ENCODE measurements around the gene GIGYF2.

DNA sequence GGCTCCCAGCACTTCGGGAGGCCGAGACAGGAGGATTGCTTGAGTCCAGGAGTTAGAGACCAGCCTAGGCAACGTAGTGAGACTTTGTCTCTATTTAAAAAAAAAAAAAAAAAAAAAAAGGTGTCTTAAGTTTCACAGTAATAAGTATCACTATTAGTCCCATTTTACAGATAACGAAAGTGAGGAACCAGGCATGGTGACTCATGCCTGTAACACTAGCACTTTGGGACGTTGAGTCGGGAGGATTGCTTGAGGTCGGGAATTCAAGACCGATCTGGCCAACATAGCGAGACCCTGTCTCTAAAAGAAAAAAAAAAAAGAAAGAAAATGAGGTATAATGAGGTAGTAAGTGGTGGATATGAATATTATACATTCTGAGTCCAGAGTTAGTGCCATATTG is 76.7 kb downstream of the GIGYF2 start:
- TF ChIP-seq EZH2 (IDR thresholded peaks at IDR 0.05; ENCODE audit: borderline replicate concordance, low read length), result no peak
- TF ChIP-seq, protein P1, sequence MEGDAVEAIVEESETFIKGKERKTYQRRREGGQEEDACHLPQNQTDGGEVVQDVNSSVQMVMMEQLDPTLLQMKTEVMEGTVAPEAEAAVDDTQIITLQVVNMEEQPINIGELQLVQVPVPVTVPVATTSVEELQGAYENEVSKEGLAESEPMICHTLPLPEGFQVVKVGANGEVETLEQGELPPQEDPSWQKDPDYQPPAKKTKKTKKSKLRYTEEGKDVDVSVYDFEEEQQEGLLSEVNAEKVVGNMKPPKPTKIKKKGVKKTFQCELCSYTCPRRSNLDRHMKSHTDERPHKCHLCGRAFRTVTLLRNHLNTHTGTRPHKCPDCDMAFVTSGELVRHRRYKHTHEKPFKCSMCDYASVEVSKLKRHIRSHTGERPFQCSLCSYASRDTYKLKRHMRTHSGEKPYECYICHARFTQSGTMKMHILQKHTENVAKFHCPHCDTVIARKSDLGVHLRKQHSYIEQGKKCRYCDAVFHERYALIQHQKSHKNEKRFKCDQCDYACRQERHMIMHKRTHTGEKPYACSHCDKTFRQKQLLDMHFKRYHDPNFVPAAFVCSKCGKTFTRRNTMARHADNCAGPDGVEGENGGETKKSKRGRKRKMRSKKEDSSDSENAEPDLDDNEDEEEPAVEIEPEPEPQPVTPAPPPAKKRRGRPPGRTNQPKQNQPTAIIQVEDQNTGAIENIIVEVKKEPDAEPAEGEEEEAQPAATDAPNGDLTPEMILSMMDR (conservative IDR thresholded peaks at IDR 0.05 in 1 of 2, IDR thresholded peaks at IDR 0.05 in 1 of 2; ENCODE audit: extremely low read depth in 1 of 2, insufficient read depth in 1 of 2, low read depth in 1 of 2, low read length in 2 of 2), result no peak
